NCI-H748 treated with DMSO at 0.1 percent for 48 hours (cell line): Measurements from ENCODE around the gene CATSPERE.
"Not testable (repeated sequence)": the region's sequence is repeated elsewhere in the genome, so short reads cannot be mapped to it uniquely, and the experiment has no call there.

Source experiments
- DNase-seq: peaks from one replicate; lab custom pipeline; 2025; lab: John Stamatoyannopoulos, UW

The CATSPERE gene

GRCh38 chr1:244552336-244552735 lies 91.3 kb downstream of the CATSPERE start:
- no peak for DNase-seq

- no peak for DNase-seq
Measured at GRCh38 chr1:244556263-244556662, 95.2 kb downstream of the CATSPERE start.

- no peak for DNase-seq
Measured at GRCh38 chr1:244557565-244557964, 96.5 kb downstream of the CATSPERE start.

GRCh38 chr1:244559561-244559960 lies 98.5 kb downstream of the CATSPERE start:
- DNase-seq = no peak

- not testable (repeated sequence) for DNase-seq
Measured at GRCh38 chr1:244562877-244563276, 101.8 kb downstream of the CATSPERE start.

- DNase-seq = no peak
Measured at GRCh38 chr1:244573768-244574167, 112.7 kb downstream of the CATSPERE start.

- no peak for DNase-seq
Measured at GRCh38 chr1:244576259-244576892, 115.3 kb downstream of the CATSPERE start.

- DNase-seq = not testable (repeated sequence)
Measured at GRCh38 chr1:244578205-244578604, 117.1 kb downstream of the CATSPERE start.

- no peak for DNase-seq
Measured at GRCh38 chr1:244583358-244583982, 122.4 kb downstream of the CATSPERE start.

GRCh38 chr1:244585867-244586266 lies 124.8 kb downstream of the CATSPERE start:
- DNase-seq = no peak

GRCh38 chr1:244590670-244591069 lies 129.6 kb downstream of the CATSPERE start:
- DNase-seq = no peak

GRCh38 chr1:244598611-244599010 lies 137.5 kb downstream of the CATSPERE start:
- DNase-seq = no peak

- DNase-seq = no peak
Measured at GRCh38 chr1:244599937-244600350, 138.9 kb downstream of the CATSPERE start.

- DNase-seq = no peak
Measured at GRCh38 chr1:244601336-244601735, 140.3 kb downstream of the CATSPERE start.

- no peak for DNase-seq
Measured at GRCh38 chr1:244603498-244603897, 142.4 kb downstream of the CATSPERE start.

- no peak for DNase-seq
Measured at GRCh38 chr1:244605835-244606370, 144.8 kb downstream of the CATSPERE start.

- no peak for DNase-seq
Measured at GRCh38 chr1:244614113-244614836, 153.2 kb downstream of the CATSPERE start.

GRCh38 chr1:244614879-244615278 lies 153.8 kb downstream of the CATSPERE start:
- no peak for DNase-seq

GRCh38 chr1:244615301-244615700 lies 154.2 kb downstream of the CATSPERE start:
- DNase-seq = no peak

GRCh38 chr1:244626709-244627108 lies 165.6 kb downstream of the CATSPERE start:
- DNase-seq = no peak

- DNase-seq = no peak
Measured at GRCh38 chr1:244628789-244629188, 167.7 kb downstream of the CATSPERE start.

- no peak for DNase-seq
Measured at GRCh38 chr1:244633140-244633539, 172.1 kb downstream of the CATSPERE start.

GRCh38 chr1:244634546-244634945 lies 173.5 kb downstream of the CATSPERE start:
- no peak for DNase-seq
